ENCODE results near the gene PRPH2. TPM values are rescaled to one million over a fixed set of nuclear protein-coding genes. Genes with fewer than 3 reads are reported as not detected.

Gene PRPH2
- total RNA-seq, 1 donor from 2014 or later: not detected

GRCh38 chr6:42726026-42726425, 3.6 kb upstream of the PRPH2 start:
- H3K27me3 Mint-ChIP-seq: no peaks in the 10 kb centered on the region
- no peak overlapping the region for H3K4me3 Mint-ChIP-seq (ENCODE audit: low read depth)
- no peak for DNase-seq (ENCODE audit: low spot score, unreplicated experiment)
- H3K27ac Mint-ChIP-seq: no peak overlapping the region
- no peak for TF ChIP-seq CTCF (IDR thresholded peaks at IDR 0.05; ENCODE audit: unreplicated experiment)
- no peaks in the 10 kb centered on the region for H3K9me3 Mint-ChIP-seq (ENCODE audit: low read depth)
- H3K36me3 Mint-ChIP-seq (ENCODE audit: insufficient read depth): no peaks in the 10 kb centered on the region
- H3K4me1 Mint-ChIP-seq (ENCODE audit: low read depth): no peaks in the 10 kb centered on the region

GRCh38 chr6:42724825-42725224, 2.4 kb upstream of the PRPH2 start:
- H3K9me3 Mint-ChIP-seq (ENCODE audit: low read depth): no peaks in the 10 kb centered on the region
- TF ChIP-seq CTCF (IDR thresholded peaks at IDR 0.05; ENCODE audit: unreplicated experiment): no peak
- no peak overlapping the region for H3K27ac Mint-ChIP-seq
- H3K36me3 Mint-ChIP-seq (ENCODE audit: insufficient read depth): no peaks in the 10 kb centered on the region
- H3K27me3 Mint-ChIP-seq: no peaks in the 10 kb centered on the region
- H3K4me1 Mint-ChIP-seq (ENCODE audit: low read depth): no peaks in the 10 kb centered on the region
- no peak overlapping the region for H3K4me3 Mint-ChIP-seq (ENCODE audit: low read depth)
- no peak for DNase-seq (ENCODE audit: low spot score, unreplicated experiment)

GRCh38 chr6:42720739-42721138, 1.7 kb downstream of the PRPH2 start:
- Mint-ChIP-seq H3K4me3 (ENCODE audit: low read depth) (no peak overlapping the region), H3K4me1 (ENCODE audit: low read depth) (no peaks in the 10 kb centered on the region), H3K9me3 (ENCODE audit: low read depth) (no peaks in the 10 kb centered on the region), H3K27ac (no peak overlapping the region), H3K27me3 (no peaks in the 10 kb centered on the region), H3K36me3 (ENCODE audit: insufficient read depth) (no peaks in the 10 kb centered on the region)
- no peak for TF ChIP-seq CTCF (IDR thresholded peaks at IDR 0.05; ENCODE audit: unreplicated experiment)
- no peak for DNase-seq (ENCODE audit: low spot score, unreplicated experiment)

- Mint-ChIP-seq H3K27me3 (no peaks in the 10 kb centered on the region), H3K27ac (no peak overlapping the region), H3K9me3 (ENCODE audit: low read depth) (peaks cover 8% of the 10 kb centered on the region), H3K36me3 (ENCODE audit: insufficient read depth) (peaks cover under 1% of the 10 kb centered on the region), H3K4me3 (ENCODE audit: low read depth) (no peak overlapping the region), H3K4me1 (ENCODE audit: low read depth) (peaks cover 8% of the 10 kb centered on the region)
- TF ChIP-seq CTCF (IDR thresholded peaks at IDR 0.05; ENCODE audit: unreplicated experiment): no peak
- DNase-seq (ENCODE audit: low spot score, unreplicated experiment): no peak
Measured at GRCh38 chr6:42715871-42716270, 6.5 kb downstream of the PRPH2 start.

GRCh38 chr6:42714098-42714761, 8.2 kb downstream of the PRPH2 start:
- no peaks in the 10 kb centered on the region for H3K27me3 Mint-ChIP-seq
- H3K36me3 Mint-ChIP-seq (ENCODE audit: insufficient read depth): peaks cover 3% of the 10 kb centered on the region
- no peak for TF ChIP-seq CTCF (IDR thresholded peaks at IDR 0.05; ENCODE audit: unreplicated experiment)
- peak overlapping the region; percentile 40 for H3K27ac Mint-ChIP-seq
- no peak for DNase-seq (ENCODE audit: low spot score, unreplicated experiment)
- no peak overlapping the region for H3K4me3 Mint-ChIP-seq (ENCODE audit: low read depth)
- peaks cover 20% of the 10 kb centered on the region for H3K4me1 Mint-ChIP-seq (ENCODE audit: low read depth)
- peaks cover 12% of the 10 kb centered on the region for H3K9me3 Mint-ChIP-seq (ENCODE audit: low read depth)
